ENCODE results near the gene OR6T1. TPM values are rescaled to one million over a fixed set of nuclear protein-coding genes. Genes with fewer than 3 reads are reported as not detected.
A peak's percentile ranks its signal among the peaks of the same experiment; 100 is the strongest.

OR6T1 gene
- total RNA-seq, 1 experiment from 2014 or later = not detected

DNA sequence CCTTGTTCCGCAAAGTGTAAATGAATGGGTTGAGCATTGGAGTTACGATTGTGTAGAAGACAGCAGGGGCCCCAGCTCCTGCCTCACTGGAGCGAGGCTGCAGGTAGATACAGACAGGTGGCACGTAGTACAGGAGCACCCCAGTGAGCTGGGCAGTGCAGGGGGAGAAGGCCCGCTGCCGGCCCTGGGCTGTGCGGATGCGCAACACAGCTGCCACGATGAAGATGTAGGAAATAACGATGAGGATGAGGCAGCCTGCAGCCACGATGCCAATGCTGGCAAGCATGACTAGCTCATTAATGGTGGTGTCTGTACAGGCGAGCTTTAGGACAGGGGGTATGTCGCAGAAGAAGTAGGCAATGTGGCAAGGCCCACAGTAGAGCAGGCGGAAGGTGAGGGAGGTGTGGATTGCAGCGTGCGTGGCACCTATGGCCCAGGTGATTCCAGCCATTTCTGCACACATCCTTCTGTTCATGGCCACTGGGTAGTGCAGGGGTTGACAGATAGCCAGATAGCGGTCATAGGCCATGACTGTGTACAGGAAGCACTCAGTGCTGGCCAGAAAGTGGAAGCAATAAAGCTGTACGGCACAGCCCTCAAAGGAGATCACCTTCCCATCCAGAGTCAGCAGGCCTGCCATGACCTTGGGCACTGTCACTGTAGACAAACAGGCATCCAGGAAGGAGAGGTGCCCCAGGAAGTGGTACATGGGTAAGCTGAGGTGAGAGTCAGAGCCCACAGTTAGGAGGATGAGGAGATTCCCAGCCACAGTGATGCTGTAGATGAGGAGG, 33.3 kb upstream of the OR6T1 start:
- POLR2A ChIA-PET (ENCODE audit: low non-redundant PET) = no interaction called here
- Histone ChIP-seq H3K27ac (ENCODE audit: low read depth, low read length, poor library complexity, severe bottlenecking) (no peak overlapping the region), H3K4me1 (ENCODE audit: insufficient read depth, low read length, poor library complexity, severe bottlenecking) (no peaks in the 10 kb centered on the region), H3K36me3 (ENCODE audit: insufficient read depth, low read length, poor library complexity, severe bottlenecking) (no peaks in the 10 kb centered on the region), H3K4me3 (ENCODE audit: low read depth, low read length, poor library complexity, severe bottlenecking) (no peak overlapping the region), H3K9me3 (ENCODE audit: low read depth, low read length, poor library complexity, severe bottlenecking) (no peaks in the 10 kb centered on the region), H3K27me3 (replicated peaks; ENCODE audit: insufficient read depth, low read depth, low read length, poor library complexity) (no peaks in the 10 kb centered on the region)
- no TSS peak for BruUV-seq (replicated peaks)
- intact Hi-C loops (cut with micrococcal nuclease; ENCODE audit: unreplicated experiment) = no loop called here
- no peak for DNase-seq (ENCODE audit: low spot score)
- CTCF ChIA-PET = interaction anchor here (0.6 kb wide), 1 partner anchor 432 kb away, joined by 3 read pairs; no protein-coding TSS in a partner anchor
- TF ChIP-seq, protein P1, sequence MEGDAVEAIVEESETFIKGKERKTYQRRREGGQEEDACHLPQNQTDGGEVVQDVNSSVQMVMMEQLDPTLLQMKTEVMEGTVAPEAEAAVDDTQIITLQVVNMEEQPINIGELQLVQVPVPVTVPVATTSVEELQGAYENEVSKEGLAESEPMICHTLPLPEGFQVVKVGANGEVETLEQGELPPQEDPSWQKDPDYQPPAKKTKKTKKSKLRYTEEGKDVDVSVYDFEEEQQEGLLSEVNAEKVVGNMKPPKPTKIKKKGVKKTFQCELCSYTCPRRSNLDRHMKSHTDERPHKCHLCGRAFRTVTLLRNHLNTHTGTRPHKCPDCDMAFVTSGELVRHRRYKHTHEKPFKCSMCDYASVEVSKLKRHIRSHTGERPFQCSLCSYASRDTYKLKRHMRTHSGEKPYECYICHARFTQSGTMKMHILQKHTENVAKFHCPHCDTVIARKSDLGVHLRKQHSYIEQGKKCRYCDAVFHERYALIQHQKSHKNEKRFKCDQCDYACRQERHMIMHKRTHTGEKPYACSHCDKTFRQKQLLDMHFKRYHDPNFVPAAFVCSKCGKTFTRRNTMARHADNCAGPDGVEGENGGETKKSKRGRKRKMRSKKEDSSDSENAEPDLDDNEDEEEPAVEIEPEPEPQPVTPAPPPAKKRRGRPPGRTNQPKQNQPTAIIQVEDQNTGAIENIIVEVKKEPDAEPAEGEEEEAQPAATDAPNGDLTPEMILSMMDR (conservative IDR thresholded peaks at IDR 0.05; ENCODE audit: low read depth, low read length) = no peak
- TF ChIP-seq EZH2 (IDR thresholded peaks at IDR 0.05; ENCODE audit: borderline replicate concordance, low read depth, low read length, poor library complexity, severe bottlenecking) = no peak

DNA sequence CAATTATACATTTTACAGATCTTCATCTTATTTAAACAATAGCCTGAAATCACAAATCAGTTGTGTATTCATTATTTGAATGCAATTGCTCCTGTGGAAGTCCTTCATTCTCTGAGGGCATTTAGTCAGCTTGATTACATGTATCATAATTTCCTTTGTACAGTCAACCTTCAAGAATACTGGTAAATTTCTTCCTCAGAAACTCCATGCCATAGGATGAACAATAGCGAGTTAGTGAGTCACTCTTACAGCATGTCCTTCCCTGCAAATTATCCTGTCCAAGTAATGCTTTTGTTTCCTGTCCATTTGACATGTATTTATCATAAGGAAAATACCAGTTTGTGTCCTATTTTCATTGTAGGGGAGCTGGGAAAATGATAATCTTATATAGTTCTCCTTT, 30.2 kb upstream of the OR6T1 start:
- Histone ChIP-seq H3K27ac (ENCODE audit: low read depth, low read length, poor library complexity, severe bottlenecking) (no peak overlapping the region), H3K27me3 (replicated peaks; ENCODE audit: insufficient read depth, low read depth, low read length, poor library complexity) (no peaks in the 10 kb centered on the region), H3K9me3 (ENCODE audit: low read depth, low read length, poor library complexity, severe bottlenecking) (no peaks in the 10 kb centered on the region), H3K4me1 (ENCODE audit: insufficient read depth, low read length, poor library complexity, severe bottlenecking) (no peaks in the 10 kb centered on the region), H3K4me3 (ENCODE audit: low read depth, low read length, poor library complexity, severe bottlenecking) (no peak overlapping the region), H3K36me3 (ENCODE audit: insufficient read depth, low read length, poor library complexity, severe bottlenecking) (no peaks in the 10 kb centered on the region)
- no TSS peak for BruUV-seq (replicated peaks)
- POLR2A ChIA-PET (ENCODE audit: low non-redundant PET) = no interaction called here
- DNase-seq (ENCODE audit: low spot score) = peak; percentile 53
- TF ChIP-seq, protein P1 (conservative IDR thresholded peaks at IDR 0.05; ENCODE audit: low read depth, low read length) = no peak
- TF ChIP-seq EZH2 (IDR thresholded peaks at IDR 0.05; ENCODE audit: borderline replicate concordance, low read depth, low read length, poor library complexity, severe bottlenecking) = no peak
- intact Hi-C loops (cut with micrococcal nuclease; ENCODE audit: unreplicated experiment) = no loop called here
- CTCF ChIA-PET = no interaction called here

DNA sequence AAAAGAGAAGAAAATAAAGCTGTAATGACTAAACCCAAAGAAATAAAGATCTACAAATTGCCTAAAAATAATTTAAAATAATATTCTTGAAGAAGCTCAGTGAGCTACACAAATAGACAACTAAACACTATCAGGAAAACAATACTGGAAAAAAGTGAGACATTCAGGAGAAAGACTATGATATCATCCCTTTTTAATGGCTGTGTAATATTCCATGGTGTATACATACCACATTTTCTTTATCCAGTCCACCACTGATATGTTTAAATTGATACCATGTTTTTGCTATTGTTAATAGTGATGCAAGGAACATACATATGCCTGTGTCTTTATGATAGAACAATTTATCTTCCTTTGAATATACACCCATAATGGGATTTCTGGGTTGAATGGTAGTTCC, 13.1 kb upstream of the OR6T1 start:
- no peaks in the 10 kb centered on the region for H3K4me1 ChIP-seq (ENCODE audit: insufficient read depth, low read length, poor library complexity, severe bottlenecking)
- DNase-seq (ENCODE audit: low spot score) = no peak
- H3K9me3 ChIP-seq (ENCODE audit: low read depth, low read length, poor library complexity, severe bottlenecking) = no peaks in the 10 kb centered on the region
- ChIA-PET CTCF (no interaction called here), POLR2A (ENCODE audit: low non-redundant PET) (no interaction called here)
- TF ChIP-seq, protein P1 (conservative IDR thresholded peaks at IDR 0.05; ENCODE audit: low read depth, low read length) = no peak
- no peak for TF ChIP-seq EZH2 (IDR thresholded peaks at IDR 0.05; ENCODE audit: borderline replicate concordance, low read depth, low read length, poor library complexity, severe bottlenecking)
- no peak overlapping the region for H3K4me3 ChIP-seq (ENCODE audit: low read depth, low read length, poor library complexity, severe bottlenecking)
- intact Hi-C loops (cut with micrococcal nuclease; ENCODE audit: unreplicated experiment) = no loop called here
- no peak overlapping the region for H3K27ac ChIP-seq (ENCODE audit: low read depth, low read length, poor library complexity, severe bottlenecking)
- H3K36me3 ChIP-seq (ENCODE audit: insufficient read depth, low read length, poor library complexity, severe bottlenecking) = no peaks in the 10 kb centered on the region
- H3K27me3 ChIP-seq (replicated peaks; ENCODE audit: insufficient read depth, low read depth, low read length, poor library complexity) = no peaks in the 10 kb centered on the region
- BruUV-seq (replicated peaks) = no TSS peak
